ENCODE data around the gene FANK1.

FANK1 gene

GRCh38 chr10:126058104-126058503 lies 161.7 kb downstream of the FANK1 start (continued):
- TF ChIP-seq TCF4 (CRISPR knock-in tag; IDR thresholded peaks at IDR 0.05; ENCODE audit: borderline replicate concordance) (no peak), ARNTL (CRISPR knock-in tag; IDR thresholded peaks at IDR 0.05; ENCODE audit: borderline replicate concordance, low read depth) (no peak), PPARA (CRISPR knock-in tag; IDR thresholded peaks at IDR 0.05; ENCODE audit: borderline replicate concordance) (no peak), OSR1 (CRISPR knock-in tag; IDR thresholded peaks at IDR 0.05) (no peak)

- TF ChIP-seq ZFP3 (CRISPR knock-in tag; IDR thresholded peaks at IDR 0.05) (no peak), TOX (CRISPR knock-in tag; IDR thresholded peaks at IDR 0.05; ENCODE audit: borderline replicate concordance) (no peak), TSHZ2 (CRISPR knock-in tag; IDR thresholded peaks at IDR 0.05) (peak; percentile 74; the same call in 1 of the 2 replicates), ZC3H10 (CRISPR knock-in tag; IDR thresholded peaks at IDR 0.05) (no peak), ZNF565 (CRISPR knock-in tag; conservative IDR thresholded peaks at IDR 0.05; ENCODE audit: low read depth) (no peak), ZFP30 (CRISPR knock-in tag; IDR thresholded peaks at IDR 0.05) (no peak), GLIS3 (CRISPR knock-in tag; IDR thresholded peaks at IDR 0.05) (no peak), TCF4 (CRISPR knock-in tag; IDR thresholded peaks at IDR 0.05; ENCODE audit: borderline replicate concordance) (peak; percentile 79; the same call in 1 of the 2 replicates), CSDC2 (CRISPR knock-in tag; IDR thresholded peaks at IDR 0.05) (no peak), CREB5 (CRISPR knock-in tag; IDR thresholded peaks at IDR 0.05; ENCODE audit: low read depth) (0 out of 2 replicates have a peak, but pooled peaks have one; percentile 18), ZNF8 (CRISPR knock-in tag; IDR thresholded peaks at IDR 0.05) (no peak), RARB (CRISPR knock-in tag; IDR thresholded peaks at IDR 0.05) (no peak), ISL1 (CRISPR knock-in tag; IDR thresholded peaks at IDR 0.05) (peak; percentile 57; the same call in 1 of the 2 replicates), BACH2 (CRISPR knock-in tag; IDR thresholded peaks at IDR 0.05; ENCODE audit: borderline replicate concordance) (no peak), OSR1 (CRISPR knock-in tag; IDR thresholded peaks at IDR 0.05) (no peak), CSRNP3 (CRISPR knock-in tag; IDR thresholded peaks at IDR 0.05) (0 out of 2 replicates have a peak, but pooled peaks have one; percentile 45), ZNF70 (CRISPR knock-in tag; IDR thresholded peaks at IDR 0.05) (peak; percentile 64)
- peak; percentile 5; the same call in 1 of the 3 replicates for ATAC-seq
Observed at GRCh38 chr10:126058507-126058906, 162.1 kb downstream of the FANK1 start.

All from SK-N-SH treated with all-trans-retinoic acid at 6 μM for 48 hours (cell line).